Measurements from ENCODE around the gene HOXA5. TPM values are rescaled to one million over a fixed set of nuclear protein-coding genes. Genes with fewer than 3 reads are reported as not detected.
A peak's percentile ranks its signal among the peaks of the same experiment; 100 is the strongest.

HOXA5 gene
- total and polyA plus RNA-seq, 2 of the 8 experiments (the other 6 are each of a cell fraction or from before 2014, with no cell fraction given), result not detected

GRCh38 chr7:27179503-27180430, 36.3 kb upstream of the HOXA5 start (continued):
- TF ChIP-seq BCL11A (IDR thresholded peaks at IDR 0.05; ENCODE audit: low read depth in 2 of 2, low read length in 2 of 2) (no peak), SIN3A (conservative IDR thresholded peaks at IDR 0.05 in 1 of 2, IDR thresholded peaks at IDR 0.05 in 1 of 2; ENCODE audit: low read depth in 1 of 2, low read length in 2 of 2) (no peak), CBX5 (IDR thresholded peaks at IDR 0.05; ENCODE audit: low read depth, low read length) (no peak), YY1 (IDR thresholded peaks at IDR 0.05; ENCODE audit: low read depth, low read length) (0 out of 2 replicates have a peak, but pooled peaks have one; percentile 36), RFX5 (IDR thresholded peaks at IDR 0.05; ENCODE audit: borderline replicate concordance, low read depth, low read length) (no peak), KDM5A (IDR thresholded peaks at IDR 0.05; ENCODE audit: low read length) (no peak), RNF2 (IDR thresholded peaks at IDR 0.05; ENCODE audit: borderline replicate concordance, low read depth, low read length, missing control alignments, poor library complexity, severe bottlenecking) (peak; percentile 95), CHD7 (IDR thresholded peaks at IDR 0.05; ENCODE audit: insufficient replicate concordance, low read length) (no peak)
